ENCODE results near the gene SHKBP1.

SHKBP1 gene

GRCh38 chr19:40627486-40628279 lies 51.0 kb downstream of the SHKBP1 start:
- TF ChIP-seq SUZ12 (IDR thresholded peaks at IDR 0.05; ENCODE audit: extremely low read depth, insufficient read depth, insufficient read length) (no peak), ZNF274 (IDR thresholded peaks at IDR 0.05; ENCODE audit: low read depth, low read length) (no peak), YY1 (IDR thresholded peaks at IDR 0.05; ENCODE audit: insufficient read depth, insufficient read length) (no peak)
- peaks cover 33% of the 10 kb centered on the region for H3K36me3 ChIP-seq (ENCODE audit: insufficient read depth, insufficient read length, low read length)
- no peaks in the 10 kb centered on the region for H3K27me3 ChIP-seq (ENCODE audit: insufficient read depth, insufficient read length)
- peaks cover 9% of the 10 kb centered on the region for H3K4me1 ChIP-seq (ENCODE audit: insufficient read depth, insufficient read length)
- H3K4me3 ChIP-seq (ENCODE audit: insufficient read length, low read depth): no peak overlapping the region
- H3K9me3 ChIP-seq (ENCODE audit: insufficient read depth, low read length): no peaks in the 10 kb centered on the region
- no peak overlapping the region for H3K9ac ChIP-seq (ENCODE audit: insufficient read length, low read depth)
- no peak for DNase-seq (ENCODE audit: low read depth, low spot score)

DNA sequence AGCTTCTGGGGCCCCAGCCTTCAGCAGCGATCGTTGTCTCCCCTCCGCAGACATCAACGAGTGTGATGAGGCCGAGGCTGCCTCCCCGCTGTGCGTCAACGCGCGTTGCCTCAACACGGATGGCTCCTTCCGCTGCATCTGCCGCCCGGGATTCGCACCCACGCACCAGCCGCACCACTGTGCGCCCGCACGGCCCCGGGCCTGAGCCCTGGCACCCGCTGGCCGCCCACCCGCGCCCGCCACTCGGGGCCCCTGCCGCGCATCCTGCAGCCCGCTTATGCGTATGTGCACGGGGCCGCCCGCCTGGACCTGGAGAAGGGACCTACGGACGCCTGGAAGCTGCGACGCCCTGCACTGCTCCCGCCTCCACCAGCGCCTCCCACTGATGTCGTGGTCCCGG lies 52.7 kb downstream of the SHKBP1 start:
- no peak overlapping the region for H3K4me3 ChIP-seq (ENCODE audit: insufficient read length, low read depth)
- DNase-seq (ENCODE audit: low read depth, low spot score): no peak
- H3K9me3 ChIP-seq (ENCODE audit: insufficient read depth, low read length): no peaks in the 10 kb centered on the region
- H3K36me3 ChIP-seq (ENCODE audit: insufficient read depth, insufficient read length, low read length): peaks cover 32% of the 10 kb centered on the region
- peaks cover 6% of the 10 kb centered on the region for H3K27me3 ChIP-seq (ENCODE audit: insufficient read depth, insufficient read length)
- TF ChIP-seq YY1 (IDR thresholded peaks at IDR 0.05; ENCODE audit: insufficient read depth, insufficient read length) (no peak), ZNF274 (IDR thresholded peaks at IDR 0.05; ENCODE audit: low read depth, low read length) (no peak), SUZ12 (IDR thresholded peaks at IDR 0.05; ENCODE audit: extremely low read depth, insufficient read depth, insufficient read length) (no peak)
- no peak overlapping the region for H3K9ac ChIP-seq (ENCODE audit: insufficient read length, low read depth)
- H3K4me1 ChIP-seq (ENCODE audit: insufficient read depth, insufficient read length): peaks cover 2% of the 10 kb centered on the region

- Histone ChIP-seq H3K27me3 (ENCODE audit: insufficient read depth, insufficient read length) (peaks cover 14% of the 10 kb centered on the region), H3K36me3 (ENCODE audit: insufficient read depth, insufficient read length, low read length) (peaks cover 28% of the 10 kb centered on the region), H3K4me1 (ENCODE audit: insufficient read depth, insufficient read length) (peaks cover 2% of the 10 kb centered on the region), H3K4me3 (ENCODE audit: insufficient read length, low read depth) (no peak overlapping the region), H3K9ac (ENCODE audit: insufficient read length, low read depth) (no peak overlapping the region), H3K9me3 (ENCODE audit: insufficient read depth, low read length) (no peaks in the 10 kb centered on the region)
- DNase-seq (ENCODE audit: low read depth, low spot score): no peak
- no peak for TF ChIP-seq YY1 (IDR thresholded peaks at IDR 0.05; ENCODE audit: insufficient read depth, insufficient read length)
- TF ChIP-seq ZNF274 (IDR thresholded peaks at IDR 0.05; ENCODE audit: low read depth, low read length): no peak
- TF ChIP-seq SUZ12 (IDR thresholded peaks at IDR 0.05; ENCODE audit: extremely low read depth, insufficient read depth, insufficient read length): no peak
Observed at GRCh38 chr19:40630571-40631160, 54.0 kb downstream of the SHKBP1 start.

DNA sequence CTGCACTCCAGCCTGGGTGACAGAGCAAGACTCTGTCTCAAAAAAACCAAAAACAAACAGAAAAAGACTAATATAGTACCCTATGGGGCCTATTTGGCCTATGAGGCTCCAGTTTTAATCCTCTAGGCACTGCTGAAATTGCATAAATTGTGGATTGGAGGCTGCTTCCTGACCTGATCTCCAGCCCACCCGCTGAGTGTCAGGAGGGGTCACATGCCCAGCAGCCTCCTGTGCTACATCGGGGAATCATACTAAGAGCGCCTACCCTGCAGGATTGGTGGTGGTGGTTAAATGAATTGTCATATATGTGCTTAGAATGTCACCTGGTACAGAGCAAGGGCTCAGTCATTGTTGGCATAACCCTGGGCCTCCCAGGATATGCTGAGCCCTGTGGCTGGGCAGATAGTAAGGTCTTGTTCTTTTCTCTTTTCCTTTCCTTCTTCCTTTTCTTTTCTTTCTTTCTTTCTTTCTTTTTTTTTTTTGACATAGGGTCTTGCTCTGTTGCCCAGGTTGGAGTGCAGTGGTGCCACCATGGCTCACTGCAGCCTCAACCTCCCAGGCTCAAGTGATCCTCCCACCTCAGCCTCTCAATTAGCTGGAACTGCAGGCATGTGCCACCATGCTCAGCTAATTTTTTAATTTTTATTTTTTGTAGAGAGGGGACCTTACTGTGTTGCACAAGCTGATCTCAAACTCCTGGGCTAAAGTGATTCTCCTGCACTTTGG lies 55.8 kb downstream of the SHKBP1 start:
- DNase-seq (ENCODE audit: low read depth, low spot score): no peak
- TF ChIP-seq YY1 (IDR thresholded peaks at IDR 0.05; ENCODE audit: insufficient read depth, insufficient read length) (no peak), SUZ12 (IDR thresholded peaks at IDR 0.05; ENCODE audit: extremely low read depth, insufficient read depth, insufficient read length) (no peak), ZNF274 (IDR thresholded peaks at IDR 0.05; ENCODE audit: low read depth, low read length) (no peak)
- Histone ChIP-seq H3K9ac (ENCODE audit: insufficient read length, low read depth) (no peak overlapping the region), H3K27me3 (ENCODE audit: insufficient read depth, insufficient read length) (peaks cover 21% of the 10 kb centered on the region), H3K36me3 (ENCODE audit: insufficient read depth, insufficient read length, low read length) (peaks cover 13% of the 10 kb centered on the region), H3K4me3 (ENCODE audit: insufficient read length, low read depth) (no peak overlapping the region), H3K9me3 (ENCODE audit: insufficient read depth, low read length) (no peaks in the 10 kb centered on the region), H3K4me1 (ENCODE audit: insufficient read depth, insufficient read length) (peaks cover 2% of the 10 kb centered on the region)

DNA sequence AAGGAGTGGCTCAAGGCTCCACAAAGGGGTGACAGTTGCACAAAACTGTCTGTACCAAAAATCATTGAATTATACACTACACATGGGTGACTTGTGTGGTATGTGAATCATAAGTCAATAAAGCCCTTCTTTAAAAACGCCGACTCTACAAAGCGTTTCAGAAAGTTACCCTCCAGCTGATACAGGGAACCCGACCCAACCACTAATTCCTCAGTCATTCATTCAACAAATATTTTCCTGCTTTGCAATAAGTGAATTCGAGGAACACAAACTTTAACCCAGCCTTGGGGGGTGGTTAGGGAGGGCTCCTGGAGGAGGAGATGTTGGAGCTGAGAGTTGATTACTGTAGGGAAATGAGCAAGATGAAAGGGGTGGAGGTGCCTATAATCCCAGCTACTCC lies 56.5 kb downstream of the SHKBP1 start:
- Histone ChIP-seq H3K36me3 (ENCODE audit: insufficient read depth, insufficient read length, low read length) (peaks cover 8% of the 10 kb centered on the region), H3K9me3 (ENCODE audit: insufficient read depth, low read length) (no peaks in the 10 kb centered on the region), H3K9ac (ENCODE audit: insufficient read length, low read depth) (no peak overlapping the region), H3K27me3 (ENCODE audit: insufficient read depth, insufficient read length) (peaks cover 21% of the 10 kb centered on the region), H3K4me3 (ENCODE audit: insufficient read length, low read depth) (no peak overlapping the region), H3K4me1 (ENCODE audit: insufficient read depth, insufficient read length) (peaks cover 2% of the 10 kb centered on the region)
- no peak for TF ChIP-seq ZNF274 (IDR thresholded peaks at IDR 0.05; ENCODE audit: low read depth, low read length)
- TF ChIP-seq SUZ12 (IDR thresholded peaks at IDR 0.05; ENCODE audit: extremely low read depth, insufficient read depth, insufficient read length): no peak
- TF ChIP-seq YY1 (IDR thresholded peaks at IDR 0.05; ENCODE audit: insufficient read depth, insufficient read length): no peak
- no peak for DNase-seq (ENCODE audit: low read depth, low spot score)

DNA sequence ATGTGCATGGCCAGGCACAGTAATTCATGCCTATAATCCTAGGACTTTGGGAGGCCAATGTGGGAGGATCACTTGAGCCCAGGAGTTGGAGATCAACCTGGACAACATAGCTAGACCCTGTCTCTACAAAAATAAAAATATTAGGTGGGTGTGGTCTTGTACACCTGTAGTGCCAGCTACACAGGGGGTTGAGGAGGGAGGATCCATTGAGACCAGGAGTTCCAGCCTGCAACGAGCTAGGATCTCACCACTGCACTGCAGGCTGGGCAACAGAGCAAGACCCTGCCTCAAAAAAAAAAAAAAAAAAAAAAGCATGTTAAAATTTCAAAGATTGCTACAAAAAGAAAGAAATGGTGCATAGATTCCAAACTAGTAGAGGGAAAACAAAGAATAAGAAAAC lies 61.7 kb downstream of the SHKBP1 start:
- Histone ChIP-seq H3K9ac (ENCODE audit: insufficient read length, low read depth) (no peak overlapping the region), H3K9me3 (ENCODE audit: insufficient read depth, low read length) (no peaks in the 10 kb centered on the region), H3K27me3 (ENCODE audit: insufficient read depth, insufficient read length) (peaks cover 21% of the 10 kb centered on the region), H3K36me3 (ENCODE audit: insufficient read depth, insufficient read length, low read length) (no peaks in the 10 kb centered on the region), H3K4me3 (ENCODE audit: insufficient read length, low read depth) (no peak overlapping the region), H3K4me1 (ENCODE audit: insufficient read depth, insufficient read length) (peaks cover 3% of the 10 kb centered on the region)
- no peak for DNase-seq (ENCODE audit: low read depth, low spot score)
- no peak for TF ChIP-seq YY1 (IDR thresholded peaks at IDR 0.05; ENCODE audit: insufficient read depth, insufficient read length)
- TF ChIP-seq SUZ12 (IDR thresholded peaks at IDR 0.05; ENCODE audit: extremely low read depth, insufficient read depth, insufficient read length): no peak
- TF ChIP-seq ZNF274 (IDR thresholded peaks at IDR 0.05; ENCODE audit: low read depth, low read length): no peak

GRCh38 chr19:40639638-40639982 lies 62.9 kb downstream of the SHKBP1 start:
- Histone ChIP-seq H3K9me3 (ENCODE audit: insufficient read depth, low read length) (no peaks in the 10 kb centered on the region), H3K36me3 (ENCODE audit: insufficient read depth, insufficient read length, low read length) (no peaks in the 10 kb centered on the region), H3K4me3 (ENCODE audit: insufficient read length, low read depth) (no peak overlapping the region), H3K9ac (ENCODE audit: insufficient read length, low read depth) (no peak overlapping the region), H3K27me3 (ENCODE audit: insufficient read depth, insufficient read length) (peaks cover 15% of the 10 kb centered on the region), H3K4me1 (ENCODE audit: insufficient read depth, insufficient read length) (peaks cover 3% of the 10 kb centered on the region)
- DNase-seq (ENCODE audit: low read depth, low spot score): no peak
- no peak for TF ChIP-seq ZNF274 (IDR thresholded peaks at IDR 0.05; ENCODE audit: low read depth, low read length)
- no peak for TF ChIP-seq YY1 (IDR thresholded peaks at IDR 0.05; ENCODE audit: insufficient read depth, insufficient read length)
- TF ChIP-seq SUZ12 (IDR thresholded peaks at IDR 0.05; ENCODE audit: extremely low read depth, insufficient read depth, insufficient read length): no peak
